Measurements from ENCODE around the gene TEX14.
"Not testable (repeated sequence)": the region's sequence is repeated elsewhere in the genome, so short reads cannot be mapped to it uniquely, and the experiment has no call there.

Gene TEX14

GRCh38 chr17:58666858-58667267 lies 25.0 kb downstream of the TEX14 start:
- H3K4me3 ChIP-seq (replicated peaks; ENCODE audit: low read depth, low read length): no peak overlapping the region
- DNase-seq (ENCODE audit: low read depth): peak; percentile 95
- no peak for TF ChIP-seq CTCF (IDR thresholded peaks at IDR 0.05; ENCODE audit: low read length, missing control alignments)

DNA sequence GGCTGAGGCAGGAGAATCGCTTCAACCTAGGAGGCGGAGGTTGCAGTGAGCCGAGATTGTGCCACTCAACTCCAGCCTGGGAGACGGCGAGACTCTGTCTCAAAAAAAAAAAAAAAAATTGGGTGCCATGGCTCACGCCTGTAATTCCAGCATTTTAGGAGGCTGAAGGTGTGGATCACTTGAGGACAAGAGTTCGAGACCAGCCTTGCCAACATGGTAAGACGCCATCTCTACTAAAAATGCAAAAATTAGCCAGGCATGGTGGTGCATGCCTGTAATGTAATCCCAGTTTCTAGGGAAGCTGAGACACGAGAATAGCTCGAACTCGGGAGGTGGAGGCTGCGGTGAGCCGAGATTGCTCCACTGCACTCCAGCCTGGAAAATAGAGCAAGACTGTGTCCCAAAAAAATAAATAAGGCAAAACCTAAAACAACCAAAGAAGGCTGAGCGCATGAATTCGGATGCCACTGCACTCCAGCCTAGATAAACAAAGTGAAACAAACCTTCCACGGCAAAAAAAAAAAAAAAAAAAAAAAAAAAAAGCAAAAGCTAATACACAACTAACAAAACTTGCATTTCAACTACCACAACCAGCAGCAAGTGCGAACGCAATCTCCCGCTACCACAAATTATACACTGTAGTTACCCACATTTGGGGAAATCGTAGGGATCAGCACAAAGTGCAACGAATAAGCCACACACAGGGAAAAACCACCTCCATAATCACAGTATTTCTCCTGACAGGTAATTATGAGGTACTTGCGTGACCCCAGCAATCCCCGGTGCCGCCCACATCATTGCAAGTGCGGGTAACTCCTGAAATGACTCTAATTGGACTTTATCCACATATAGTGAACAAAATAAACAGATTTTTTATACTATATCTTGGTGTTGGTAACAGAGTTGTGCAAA lies 25.6 kb downstream of the TEX14 start:
- no peak overlapping the region for H3K4me3 ChIP-seq (replicated peaks; ENCODE audit: low read depth, low read length)

GRCh38 chr17:58664302-58664701 lies 27.5 kb downstream of the TEX14 start:
- H3K4me3 ChIP-seq (replicated peaks; ENCODE audit: low read depth, low read length): no peak overlapping the region
- DNase-seq (ENCODE audit: low read depth): no peak
- TF ChIP-seq CTCF (IDR thresholded peaks at IDR 0.05; ENCODE audit: low read length, missing control alignments): no peak

More for the DNA sequence above, 25.6 kb downstream of the TEX14 start:
- no peak for TF ChIP-seq CTCF (IDR thresholded peaks at IDR 0.05; ENCODE audit: low read length, missing control alignments)
- no peak for DNase-seq (ENCODE audit: low read depth)

- no peak overlapping the region for H3K4me3 ChIP-seq (replicated peaks; ENCODE audit: low read depth, low read length)
- TF ChIP-seq CTCF (IDR thresholded peaks at IDR 0.05; ENCODE audit: low read length, missing control alignments): no peak
- DNase-seq (ENCODE audit: low read depth): no peak
These were observed 30.3 kb downstream of the TEX14 start for GRCh38 chr17:58661499-58661898.

- no peak for TF ChIP-seq CTCF (IDR thresholded peaks at IDR 0.05; ENCODE audit: low read length, missing control alignments)
- DNase-seq (ENCODE audit: low read depth): no peak
These were observed 31.2 kb downstream of the TEX14 start for GRCh38 chr17:58660621-58661020.

GRCh38 chr17:58659714-58660084 lies 32.1 kb downstream of the TEX14 start:
- not testable (repeated sequence) for DNase-seq (ENCODE audit: low read depth)
- peak overlapping the region; percentile 50 for H3K4me3 ChIP-seq (replicated peaks; ENCODE audit: low read depth, low read length)

More at GRCh38 chr17:58660621-58661020, 31.2 kb downstream of the TEX14 start:
- no peak overlapping the region for H3K4me3 ChIP-seq (replicated peaks; ENCODE audit: low read depth, low read length)

- TF ChIP-seq CTCF (IDR thresholded peaks at IDR 0.05; ENCODE audit: low read length, missing control alignments): no peak
These were observed 32.8 kb downstream of the TEX14 start for GRCh38 chr17:58658804-58659713.

DNA sequence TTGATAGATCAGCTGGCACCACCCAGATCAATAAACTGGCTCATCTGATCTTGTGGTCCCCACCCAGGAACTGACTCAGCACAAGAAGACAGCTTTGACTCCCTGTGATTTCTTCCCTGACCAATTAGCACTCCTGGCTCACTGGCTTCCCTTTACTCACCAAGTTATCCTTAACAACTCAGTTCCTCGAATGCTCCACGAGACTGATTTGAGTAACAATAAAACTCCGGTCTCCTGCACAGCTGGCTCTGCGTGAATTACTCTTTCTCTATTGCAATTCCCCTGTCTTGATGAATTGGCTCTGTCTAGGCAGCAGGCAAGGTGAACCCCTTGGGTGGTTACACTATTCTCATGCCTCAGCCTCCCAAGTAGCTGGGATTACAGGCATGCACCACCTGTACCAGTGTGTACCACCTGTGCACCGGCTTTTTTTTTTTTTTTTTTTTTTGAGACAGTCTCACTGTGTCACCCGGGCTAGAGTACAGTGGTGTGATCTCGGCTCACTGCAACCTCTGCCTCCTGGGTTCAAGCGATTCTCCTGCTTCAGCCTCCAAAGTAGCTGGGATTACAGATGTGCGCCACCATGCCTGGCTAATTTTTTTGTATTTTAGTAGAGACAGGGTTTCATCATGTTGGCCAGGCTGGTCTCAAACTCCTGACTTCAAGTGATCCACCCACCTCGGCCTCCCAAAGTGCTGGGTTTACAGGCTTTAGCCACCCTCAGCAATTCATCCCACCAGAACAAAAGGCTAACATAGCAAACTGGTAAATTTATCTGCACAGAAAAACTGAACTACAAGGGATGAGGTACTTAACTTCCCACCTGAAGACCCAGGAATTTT lies 33.7 kb downstream of the TEX14 start:
- not testable (repeated sequence) for DNase-seq (ENCODE audit: low read depth); H3K4me3 ChIP-seq (replicated peaks; ENCODE audit: low read depth, low read length)

More at GRCh38 chr17:58658804-58659713, 32.8 kb downstream of the TEX14 start:
- peak overlapping the region; percentile 50 for H3K4me3 ChIP-seq (replicated peaks; ENCODE audit: low read depth, low read length)
- DNase-seq (ENCODE audit: low read depth): peak; percentile 99
